Stomach (tissue), 4 donors: ENCODE measurements around the gene NXPE3.

Source experiments
- EP300 ChIP-seq: sonication (generic); formaldehyde crosslinking; IDR thresholded peaks from one replicate; pipeline ENCODE4 v1.6.1; 2017; ENCODE audit warnings: antibody characterized with exemption
- POLR2A ChIP-seq, 4 donors: fragments of 450-650 bp; IDR thresholded peaks; one replicate each; pipeline ENCODE4 v1.6.1; 2016; ENCODE audit warnings: antibody characterized with exemption in 4 of 4, control low read depth in 2 of 4, mild to moderate bottlenecking in 1 of 4, moderate library complexity in 1 of 4
- POLR2AphosphoS5 ChIP-seq, 3 donors: sonication (generic); formaldehyde crosslinking; IDR thresholded peaks; one replicate each; pipeline ENCODE4 v1.6.1; 2016; ENCODE audit warnings: antibody characterized with exemption in 3 of 3
- TF ChIP-seq, protein P1 (sequence below), 7 experiments: fragments of 450-650 bp in 4 of 7; fragments of 200-600 bp in 3 of 7; sonication (generic) in 3 of 7; IDR thresholded peaks; one replicate each; pipeline ENCODE4 v1.5.1; 2016 to 2019; ENCODE audit warnings: antibody characterized with exemption in 7 of 7, control low read depth in 2 of 7, mild to moderate bottlenecking in 1 of 7

DNA sequence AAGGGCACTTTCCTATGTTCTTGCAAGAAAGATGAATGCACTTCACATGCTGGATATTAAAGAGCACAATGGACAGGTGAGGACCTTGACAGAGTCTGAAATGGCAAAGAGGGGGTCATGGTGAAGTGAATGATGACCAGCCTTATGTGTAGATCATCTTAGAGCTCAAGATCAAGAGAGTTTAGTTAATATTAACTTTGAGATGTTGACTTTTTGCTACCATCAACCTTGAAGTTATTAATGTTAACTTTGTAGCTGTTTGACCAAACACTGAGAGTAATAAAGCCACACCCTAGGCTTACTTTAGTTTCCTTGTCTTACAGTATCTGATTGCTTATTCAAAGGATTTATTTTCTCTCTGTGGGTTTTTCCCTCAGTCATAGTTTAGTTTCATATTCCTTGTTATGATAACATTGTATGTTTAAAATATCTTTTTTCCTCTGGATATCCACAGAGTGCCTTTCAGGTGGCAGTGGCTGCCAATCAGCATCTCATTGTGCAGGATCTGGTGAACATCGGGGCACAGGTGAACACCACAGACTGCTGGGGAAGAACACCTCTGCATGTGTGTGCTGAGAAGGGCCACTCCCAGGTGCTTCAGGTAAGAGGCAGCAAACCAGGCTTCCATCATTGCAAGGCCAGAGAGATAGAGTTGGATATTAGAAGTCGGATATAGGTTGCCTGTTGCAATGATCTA, 75.7 kb downstream of the NXPE3 start:
- TF ChIP-seq, protein P1, sequence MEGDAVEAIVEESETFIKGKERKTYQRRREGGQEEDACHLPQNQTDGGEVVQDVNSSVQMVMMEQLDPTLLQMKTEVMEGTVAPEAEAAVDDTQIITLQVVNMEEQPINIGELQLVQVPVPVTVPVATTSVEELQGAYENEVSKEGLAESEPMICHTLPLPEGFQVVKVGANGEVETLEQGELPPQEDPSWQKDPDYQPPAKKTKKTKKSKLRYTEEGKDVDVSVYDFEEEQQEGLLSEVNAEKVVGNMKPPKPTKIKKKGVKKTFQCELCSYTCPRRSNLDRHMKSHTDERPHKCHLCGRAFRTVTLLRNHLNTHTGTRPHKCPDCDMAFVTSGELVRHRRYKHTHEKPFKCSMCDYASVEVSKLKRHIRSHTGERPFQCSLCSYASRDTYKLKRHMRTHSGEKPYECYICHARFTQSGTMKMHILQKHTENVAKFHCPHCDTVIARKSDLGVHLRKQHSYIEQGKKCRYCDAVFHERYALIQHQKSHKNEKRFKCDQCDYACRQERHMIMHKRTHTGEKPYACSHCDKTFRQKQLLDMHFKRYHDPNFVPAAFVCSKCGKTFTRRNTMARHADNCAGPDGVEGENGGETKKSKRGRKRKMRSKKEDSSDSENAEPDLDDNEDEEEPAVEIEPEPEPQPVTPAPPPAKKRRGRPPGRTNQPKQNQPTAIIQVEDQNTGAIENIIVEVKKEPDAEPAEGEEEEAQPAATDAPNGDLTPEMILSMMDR (IDR thresholded peaks at IDR 0.05), result no peak
- peak in 2 of 3 donors; percentile 49 to 69 for TF ChIP-seq POLR2AphosphoS5 (IDR thresholded peaks at IDR 0.05)
- no peak for TF ChIP-seq EP300
- TF ChIP-seq POLR2A (IDR thresholded peaks at IDR 0.05), result no peak
